Central memory CD4-positive, alpha-beta T cell (primary cell): Measurements from ENCODE around the gene TLR9.

Source experiments
- DNase-seq: peaks from one replicate; pipeline ENCODE4 v3.0.0; 2022

Gene TLR9

GRCh38 chr3:52246728-52247408 lies 21.4 kb upstream of the TLR9 start:
- no peak for DNase-seq

GRCh38 chr3:52246264-52246620 lies 20.8 kb upstream of the TLR9 start:
- no peak for DNase-seq

GRCh38 chr3:52245322-52246263 lies 20.1 kb upstream of the TLR9 start, which contains the start of gene PPM1M:
Gene PPM1M (plus strand): TSS chr3:52245759. CDS start chr3:52245825, 66 bp downstream.
- peak; percentile 83 for DNase-seq

- no peak for DNase-seq
Measured at GRCh38 chr3:52243791-52244628, 18.6 kb upstream of the TLR9 start.

- no peak for DNase-seq
Measured at GRCh38 chr3:52242039-52242438, 16.6 kb upstream of the TLR9 start.

GRCh38 chr3:52240886-52241370 lies 15.5 kb upstream of the TLR9 start:
- no peak for DNase-seq

GRCh38 chr3:52240059-52240885 lies 14.8 kb upstream of the TLR9 start:
- peak; percentile 43 for DNase-seq

GRCh38 chr3:52238761-52239701 lies 13.6 kb upstream of the TLR9 start, which contains the start of gene TWF2:
Gene TWF2 (minus strand): TSS chr3:52239158. CDS start chr3:52239016, 142 bp downstream.
- DNase-seq, result peak; percentile 88

- no peak for DNase-seq
Measured at GRCh38 chr3:52238193-52238760, 12.8 kb upstream of the TLR9 start.

GRCh38 chr3:52237657-52238172 lies 12.3 kb upstream of the TLR9 start:
- no peak for DNase-seq

GRCh38 chr3:52237006-52237656 lies 11.7 kb upstream of the TLR9 start:
- no peak for DNase-seq

- no peak for DNase-seq
Measured at GRCh38 chr3:52236424-52236886, 11.0 kb upstream of the TLR9 start.

- no peak for DNase-seq
Measured at GRCh38 chr3:52234516-52235447, 9.3 kb upstream of the TLR9 start.

GRCh38 chr3:52233968-52234367 lies 8.5 kb upstream of the TLR9 start:
- no peak for DNase-seq

- no peak for DNase-seq
Measured at GRCh38 chr3:52233108-52233591, 7.7 kb upstream of the TLR9 start.

GRCh38 chr3:52232279-52233107 lies 7.0 kb upstream of the TLR9 start:
- DNase-seq, result no peak
